HepG2 (cell line): ENCODE measurements around the gene DHRS13. TPM values are rescaled to one million over a fixed set of nuclear protein-coding genes. Genes with fewer than 3 reads are reported as not detected.
A peak's percentile ranks its signal among the peaks of the same experiment; 100 is the strongest.

Source experiments
- ASH2L ChIP-seq: fragments of 300-600, 200-600 bp; sonication (generic); IDR thresholded peaks from 2 replicates; pipeline ENCODE4 v1.7.0; 2017; ENCODE audit warnings: low read depth, mild to moderate bottlenecking, moderate library complexity, mixed read lengths, low read length; ENCODE audit not compliant: insufficient read length
- DMAP1 ChIP-seq: IDR thresholded peaks from 2 replicates; pipeline ENCODE4 v1.6.1; 2016
- DR1 ChIP-seq: sonication (generic); formaldehyde crosslinking; IDR thresholded peaks from 2 replicates; pipeline ENCODE4 v1.8.0; 2021; ENCODE audit warnings: mild to moderate bottlenecking, missing genetic modification reagents, inconsistent platforms
- E2F5 ChIP-seq: sonication (generic); formaldehyde crosslinking; conservative IDR thresholded peaks from 2 replicates; pipeline ENCODE4 v1.4.0; 2020; ENCODE audit warnings: missing genetic modification reagents
- EEA1 ChIP-seq: sonication (generic); formaldehyde crosslinking; IDR thresholded peaks from 2 replicates; pipeline ENCODE4 v1.5.1; 2020; ENCODE audit warnings: mild to moderate bottlenecking, missing genetic modification reagents, borderline replicate concordance
- HNRNPK ChIP-seq: fragments of 200-400 bp; formaldehyde crosslinking; IDR thresholded peaks from 2 replicates; pipeline ENCODE4 v1.6.1; 2018; ENCODE audit warnings: low read length, low read depth, moderate library complexity, mild to moderate bottlenecking; ENCODE audit not compliant: poor library complexity, severe bottlenecking
- KLF15 ChIP-seq: sonication (generic); formaldehyde crosslinking; IDR thresholded peaks from 2 replicates; pipeline ENCODE4 v1.8.1; 2023; ENCODE audit warnings: borderline replicate concordance, mild to moderate bottlenecking, inconsistent platforms, missing genetic modification reagents, mixed read lengths
- KLF6 ChIP-seq: IDR thresholded peaks from 2 replicates; pipeline ENCODE4 v1.8.0; 2016; ENCODE audit warnings: missing biosample characterization, missing genetic modification reagents
- MTA3 ChIP-seq: sonication (generic); formaldehyde crosslinking; IDR thresholded peaks from 2 replicates; pipeline ENCODE4 v1.4.0; 2020; ENCODE audit warnings: missing genetic modification reagents
- MTF2 ChIP-seq: sonication (generic); formaldehyde crosslinking; IDR thresholded peaks from 2 replicates; pipeline ENCODE4 v1.5.0; 2020; ENCODE audit warnings: missing genetic modification reagents, borderline replicate concordance
- NPAS2 ChIP-seq: sonication (generic); formaldehyde crosslinking; IDR thresholded peaks from 2 replicates; pipeline ENCODE4 v1.8.0; 2022; ENCODE audit warnings: mild to moderate bottlenecking, missing genetic modification reagents, borderline replicate concordance
- PTBP1 ChIP-seq: fragments of 200-400 bp; formaldehyde crosslinking; IDR thresholded peaks from 2 replicates; pipeline ENCODE4 v1.6.1; 2018; ENCODE audit warnings: low read length, low read depth; ENCODE audit not compliant: poor library complexity, severe bottlenecking
- RCOR2 ChIP-seq: IDR thresholded peaks from 2 replicates; pipeline ENCODE4 v1.6.1; 2016; ENCODE audit warnings: missing biosample characterization, missing genetic modification reagents
- SIX4 ChIP-seq: sonication (generic); formaldehyde crosslinking; IDR thresholded peaks from 2 replicates; pipeline ENCODE4 v1.4.0; 2020; ENCODE audit warnings: missing genetic modification reagents
- SP4 ChIP-seq: sonication (generic); formaldehyde crosslinking; IDR thresholded peaks from 2 replicates; pipeline ENCODE4 v1.8.1; 2023; ENCODE audit warnings: mild to moderate bottlenecking, missing genetic modification reagents
- SRSF4 ChIP-seq: fragments of 200-400 bp; formaldehyde crosslinking; IDR thresholded peaks from one replicate; pipeline ENCODE4 v1.6.1; 2018; ENCODE audit warnings: mild to moderate bottlenecking, low read depth, low read length, moderate library complexity; ENCODE audit not compliant: poor library complexity, severe bottlenecking
- ZFP41 ChIP-seq: sonication (generic); formaldehyde crosslinking; IDR thresholded peaks from 2 replicates; pipeline ENCODE4 v1.4.0; 2020; ENCODE audit warnings: mild to moderate bottlenecking, missing genetic modification reagents, borderline replicate concordance
- ZNF138 ChIP-seq: sonication (generic); formaldehyde crosslinking; IDR thresholded peaks from 2 replicates; pipeline ENCODE4 v1.5.0; 2020; ENCODE audit warnings: mild to moderate bottlenecking, low read depth, missing genetic modification reagents
- ZNF337 ChIP-seq: sonication (generic); formaldehyde crosslinking; IDR thresholded peaks from 2 replicates; pipeline ENCODE4 v1.5.1; 2020; ENCODE audit warnings: missing genetic modification reagents, low read depth, mild to moderate bottlenecking, borderline replicate concordance
- ZNF460 ChIP-seq: sonication (generic); formaldehyde crosslinking; IDR thresholded peaks from 2 replicates; pipeline ENCODE4 v1.5.1; 2020; ENCODE audit warnings: missing genetic modification reagents, mild to moderate bottlenecking, borderline replicate concordance
- ZNF569 ChIP-seq: sonication (generic); formaldehyde crosslinking; IDR thresholded peaks from 2 replicates; pipeline ENCODE4 v1.5.0; 2020; ENCODE audit warnings: mild to moderate bottlenecking, missing genetic modification reagents, moderate library complexity, borderline replicate concordance
- ZNF589 ChIP-seq: sonication (generic); formaldehyde crosslinking; conservative IDR thresholded peaks from 2 replicates; pipeline ENCODE4 v1.8.0; 2022; ENCODE audit warnings: mild to moderate bottlenecking, moderate library complexity, missing genetic modification reagents
- ZNF788 ChIP-seq: sonication (generic); formaldehyde crosslinking; IDR thresholded peaks from 2 replicates; pipeline ENCODE4 v1.5.0; 2020; ENCODE audit warnings: mild to moderate bottlenecking, missing genetic modification reagents, borderline replicate concordance
- ZUFSP ChIP-seq: sonication (generic); formaldehyde crosslinking; IDR thresholded peaks from 2 replicates; pipeline ENCODE4 v1.9.0; 2021; ENCODE audit warnings: missing genetic modification reagents, mild to moderate bottlenecking, borderline replicate concordance
- polyA plus RNA-seq, 8 experiments: library from polyadenylated mRNA; depleted of rRNA in 3 of 8; stranded (reverse) in 7 of 8; unstranded in 1 of 8; fragments of >200 nt; fragmentation: Illumina TruSeq in 4 of 8; extraction: Trizol in 4 of 8; gene quantifications; 2 replicates each; pipeline versions ENCODE4 v1.2.1 to v1.2.3, GENCODE V29; 2011 to 2016; ENCODE audit warnings: low read depth in 4 of 8, missing spikeins in 1 of 8, mixed read lengths in 1 of 8; ENCODE audit not compliant: insufficient read depth in 1 of 8
- total RNA-seq, 5 experiments: library from RNA; depleted of rRNA; stranded (reverse); fragments of >200 nt; fragmentation: Illumina TruSeq; extraction: Trizol; gene quantifications; 2 replicates each; pipeline ENCODE4 v1.2.3, GENCODE V29; 2016; ENCODE audit warnings: low read depth in 1 of 5
- TF ChIP-seq, protein P1 (sequence below): sonication (generic); formaldehyde crosslinking; IDR thresholded peaks from 2 replicates; pipeline ENCODE4 v1.4.0; 2020; ENCODE audit warnings: mild to moderate bottlenecking, missing genetic modification reagents
- TF ChIP-seq, protein P2 (sequence below): sonication (generic); formaldehyde crosslinking; IDR thresholded peaks from 2 replicates; pipeline ENCODE4 v1.4.0; 2020; ENCODE audit warnings: missing genetic modification reagents

The DHRS13 gene
- total and polyA plus RNA-seq, 2 of the 13 experiments (the other 11 are each of a cell fraction or from before 2014, with no cell fraction given), result 11.8 to 12.6 TPM

DNA sequence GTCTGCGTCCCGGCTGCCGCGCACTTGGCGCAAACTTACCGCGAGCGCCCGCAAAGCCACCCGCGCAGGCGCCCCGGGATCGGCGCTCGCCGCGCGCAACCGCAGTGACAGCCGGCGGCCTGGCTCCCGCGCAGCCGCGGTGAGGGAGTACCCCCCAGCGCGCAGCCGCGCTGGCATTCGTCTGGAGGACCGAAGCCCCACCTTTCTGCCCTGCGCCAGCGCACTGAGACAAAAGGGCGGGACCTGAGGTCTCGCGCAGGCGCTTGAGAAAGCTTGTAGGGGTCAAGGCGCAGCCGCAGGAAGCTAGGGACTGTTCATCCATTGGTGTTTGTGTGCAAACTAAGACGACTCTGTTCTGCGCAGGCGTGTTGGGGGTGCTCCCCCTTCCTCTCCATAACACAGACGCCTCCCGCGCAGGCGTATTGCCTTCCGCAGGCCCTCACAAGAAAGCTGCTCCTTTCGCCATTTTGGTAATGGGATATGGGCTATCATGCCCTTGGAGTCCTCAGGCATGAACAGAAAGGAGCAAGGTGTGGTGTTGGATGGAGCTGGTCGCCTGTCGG lies 48.6 kb upstream of the DHRS13 start, which contains the start of gene PHF12 (continued):
- TF ChIP-seq SIX4 (CRISPR knock-in tag) (peak; percentile 22; the same call in 1 of the 2 replicates), NPAS2 (no peak), RCOR2 (CRISPR knock-in tag) (no peak), MTF2 (CRISPR knock-in tag) (no peak), ZNF138 (CRISPR knock-in tag) (0 out of 2 replicates have a peak, but pooled peaks have one; percentile 48), DR1 (CRISPR knock-in tag) (0 out of 2 replicates have a peak, but pooled peaks have one; percentile 35), MTA3 (CRISPR knock-in tag) (no peak), KLF15 (CRISPR knock-in tag) (no peak), ZNF589 (CRISPR knock-in tag) (no peak), ZUFSP (CRISPR knock-in tag) (no peak), SRSF4 (no peak), ZNF788 (CRISPR knock-in tag) (no peak), KLF6 (0 out of 2 replicates have a peak, but pooled peaks have one; percentile 8), SP4 (peak; percentile 64; the same call in 1 of the 2 replicates), DMAP1 (CRISPR knock-in tag) (peak; percentile 77), E2F5 (CRISPR knock-in tag) (0 out of 2 replicates have a peak, but pooled peaks have one; percentile 32), ZNF460 (no peak), HNRNPK (peak; percentile 55), PTBP1 (no peak), ZNF569 (CRISPR knock-in tag) (no peak), ZNF337 (0 out of 2 replicates have a peak, but pooled peaks have one; percentile 32), ZFP41 (no peak), EEA1 (CRISPR knock-in tag) (no peak), ASH2L (peak; percentile 81)
- TF ChIP-seq, protein P1, sequence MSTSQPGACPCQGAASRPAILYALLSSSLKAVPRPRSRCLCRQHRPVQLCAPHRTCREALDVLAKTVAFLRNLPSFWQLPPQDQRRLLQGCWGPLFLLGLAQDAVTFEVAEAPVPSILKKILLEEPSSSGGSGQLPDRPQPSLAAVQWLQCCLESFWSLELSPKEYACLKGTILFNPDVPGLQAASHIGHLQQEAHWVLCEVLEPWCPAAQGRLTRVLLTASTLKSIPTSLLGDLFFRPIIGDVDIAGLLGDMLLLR (CRISPR knock-in tag), result no peak
- TF ChIP-seq, protein P2, sequence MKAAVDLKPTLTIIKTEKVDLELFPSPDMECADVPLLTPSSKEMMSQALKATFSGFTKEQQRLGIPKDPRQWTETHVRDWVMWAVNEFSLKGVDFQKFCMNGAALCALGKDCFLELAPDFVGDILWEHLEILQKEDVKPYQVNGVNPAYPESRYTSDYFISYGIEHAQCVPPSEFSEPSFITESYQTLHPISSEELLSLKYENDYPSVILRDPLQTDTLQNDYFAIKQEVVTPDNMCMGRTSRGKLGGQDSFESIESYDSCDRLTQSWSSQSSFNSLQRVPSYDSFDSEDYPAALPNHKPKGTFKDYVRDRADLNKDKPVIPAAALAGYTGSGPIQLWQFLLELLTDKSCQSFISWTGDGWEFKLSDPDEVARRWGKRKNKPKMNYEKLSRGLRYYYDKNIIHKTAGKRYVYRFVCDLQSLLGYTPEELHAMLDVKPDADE (CRISPR knock-in tag), result 0 out of 2 replicates have a peak, but pooled peaks have one; percentile 71
